Loucy (cell line): ENCODE data around the gene NLGN1.

Experiments
- CTCF ChIP-seq: fragments of 200-600 bp; sonication (generic); conservative IDR thresholded peaks from 2 replicates; pipeline ENCODE4 v1.5.1; 2014; ENCODE audit warnings: mild to moderate bottlenecking, antibody characterized with exemption, low read length
- EZH2phosphoT487 ChIP-seq: fragments of 200-600 bp; IDR thresholded peaks from 2 replicates; pipeline ENCODE4 v1.6.1; 2018; ENCODE audit warnings: antibody characterized with exemption, mild to moderate bottlenecking, moderate library complexity, borderline replicate concordance

GRCh38 chr3:174266476-174266875, 868.9 kb downstream of the NLGN1 start:
- TF ChIP-seq CTCF (no peak), EZH2phosphoT487 (no peak)
